Stimulated activated CD8-positive, alpha-beta memory T cell treated with anti-CD3 and anti-CD28 coated beads, Interleukin-12 subunit alpha, Interleukin-12 subunit beta, amount 100 ng/mL, for 4 hours (primary cell): ENCODE results near the gene RPE.

Experiments used
- DNase-seq: peaks from one replicate; pipeline ENCODE4 v3.0.0-alpha.2; 2020; ENCODE audit warnings: low read depth

Gene RPE

DNA sequence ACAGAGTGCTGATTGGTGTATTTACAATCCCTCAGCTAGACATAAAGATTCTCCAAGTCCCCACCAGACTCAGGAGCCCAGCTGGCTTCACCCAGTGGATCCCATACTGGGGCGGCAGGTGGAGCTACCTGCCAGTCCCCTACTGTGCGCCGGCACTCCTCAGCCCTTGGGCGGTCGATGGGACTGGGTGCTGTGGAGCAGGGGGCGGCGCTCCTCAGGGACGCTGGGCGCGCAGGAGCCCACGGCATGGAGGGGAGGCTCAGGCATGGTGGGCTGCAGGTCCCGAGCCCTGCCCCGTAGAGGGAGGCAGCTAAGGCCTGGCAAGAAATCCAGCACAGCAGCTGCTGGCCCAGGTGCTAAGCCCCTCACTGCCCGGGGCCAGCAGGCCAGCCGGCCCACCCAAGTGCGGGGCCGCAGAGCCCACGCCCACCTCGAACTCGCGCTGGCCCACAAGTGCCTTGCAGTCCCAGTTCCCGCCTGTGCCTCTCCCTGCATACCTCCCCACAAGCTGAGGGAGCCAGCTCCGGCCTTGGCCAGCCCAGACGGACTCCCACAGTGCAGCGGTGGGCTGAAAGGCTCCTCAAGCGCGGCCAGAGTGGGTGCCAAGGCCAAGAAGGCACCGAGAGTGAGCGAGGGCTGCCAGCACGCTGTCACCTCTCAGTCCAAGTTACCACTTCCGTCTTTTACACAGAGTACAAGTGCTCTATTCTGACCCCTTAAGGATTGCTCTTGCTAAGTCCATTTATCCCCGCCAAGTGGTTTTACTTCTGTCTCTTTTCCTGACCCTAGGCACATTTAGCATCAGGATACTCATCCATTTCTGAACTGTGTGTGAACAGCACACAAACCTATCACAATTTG is 1.7 kb upstream of the RPE start:
- no peak for DNase-seq

GRCh38 chr2:210003359-210003758 is 921 bp downstream of the RPE start:
- no peak for DNase-seq

DNA sequence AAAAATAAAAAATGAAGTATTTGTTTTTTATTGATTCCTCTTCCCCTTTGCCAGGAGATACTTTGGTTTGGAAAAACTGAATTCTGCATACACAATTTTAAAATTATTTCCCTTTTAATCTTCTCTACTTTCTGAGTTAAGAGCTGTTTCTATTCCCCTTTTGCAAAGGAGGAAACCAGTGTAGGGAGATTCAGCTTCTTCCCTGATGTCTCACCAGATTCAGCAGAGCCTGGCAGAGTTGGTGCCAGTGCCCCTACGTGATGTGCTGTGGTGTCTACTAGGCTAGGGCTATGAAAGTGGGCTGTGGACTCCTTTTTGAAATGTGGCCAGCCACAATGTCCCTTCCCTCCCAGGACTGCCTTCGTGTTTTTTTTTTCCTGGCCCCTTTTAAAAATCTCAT is 2.4 kb downstream of the RPE start:
- DNase-seq = no peak

GRCh38 chr2:210007895-210008294 is 5.5 kb downstream of the RPE start:
- DNase-seq = no peak

DNA sequence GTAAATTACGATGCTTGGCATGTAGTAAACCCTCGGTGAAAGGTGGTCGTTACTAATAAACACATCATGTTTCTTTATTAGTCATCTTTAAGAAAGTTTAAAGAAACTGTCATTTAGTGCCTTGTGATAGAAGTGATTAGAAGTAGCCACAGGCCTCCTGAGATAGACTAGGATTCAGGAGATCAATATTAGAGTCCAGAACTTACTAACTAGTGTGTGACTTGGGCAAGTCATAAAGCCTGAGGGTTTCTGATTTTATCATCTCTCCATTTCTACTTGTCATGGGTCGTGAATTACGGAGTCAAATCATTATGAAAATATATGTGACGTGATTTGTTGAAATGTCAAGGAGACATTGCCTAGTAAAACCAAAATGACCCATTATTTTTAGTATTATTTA is 6.7 kb downstream of the RPE start:
- no peak for DNase-seq

GRCh38 chr2:210009896-210010295 is 7.5 kb downstream of the RPE start:
- no peak for DNase-seq

DNA sequence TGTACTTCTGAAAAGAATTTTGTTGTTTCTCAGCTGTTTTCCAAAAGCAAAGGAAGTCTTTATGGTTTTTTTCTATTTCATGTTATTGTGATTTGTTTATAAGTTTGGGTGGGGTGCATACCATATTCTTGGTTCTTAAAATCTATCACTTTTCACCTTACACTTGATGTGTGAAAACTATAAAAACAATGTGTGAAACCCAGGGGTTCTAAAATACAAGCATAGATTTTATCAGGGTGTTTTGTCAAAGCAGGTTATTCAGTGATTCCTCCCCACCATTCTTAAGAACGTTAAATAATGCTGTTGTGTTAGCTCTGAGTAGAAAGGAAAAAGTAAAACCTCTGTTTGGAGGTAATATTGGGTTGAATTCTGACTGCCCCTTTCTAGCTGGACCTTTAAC is 17.7 kb downstream of the RPE start:
- DNase-seq = no peak

DNA sequence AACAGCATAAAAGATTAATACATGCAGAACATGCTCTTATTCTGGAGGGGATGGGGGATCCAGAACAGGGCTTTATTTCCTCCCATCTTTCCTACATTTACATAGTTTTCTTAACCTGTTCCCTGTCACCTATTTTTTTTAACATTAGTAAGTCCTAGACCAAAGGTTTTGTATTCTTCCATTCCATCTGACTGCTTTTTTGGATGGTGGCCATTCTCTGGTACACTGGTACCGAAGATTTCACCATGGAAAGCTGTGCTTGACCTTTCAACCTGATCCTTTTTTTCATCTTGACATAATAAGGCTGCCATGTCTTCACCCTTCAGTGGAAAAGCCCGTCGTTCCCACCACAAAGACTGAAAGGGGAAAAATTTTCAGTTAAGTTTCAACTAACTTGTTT is 20.4 kb downstream of the RPE start:
- no peak for DNase-seq

DNA sequence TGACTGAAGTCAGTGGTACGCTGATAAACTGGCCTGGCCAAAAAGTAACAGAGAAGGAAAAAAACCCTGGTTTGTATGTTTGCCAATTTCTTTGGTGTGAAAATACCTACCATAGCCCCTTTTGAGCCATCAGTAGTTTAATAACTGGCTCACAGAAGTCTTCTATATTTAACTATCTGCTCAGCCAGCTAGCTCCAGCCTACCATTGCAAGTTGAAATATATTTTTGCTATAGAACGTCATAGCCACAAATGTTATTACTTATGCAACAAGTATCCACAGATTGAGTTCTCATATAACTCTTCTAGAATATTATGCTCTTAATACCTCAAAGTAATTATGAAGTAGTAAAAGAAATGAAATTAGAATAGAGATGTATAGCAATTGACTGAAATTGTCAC is 25.2 kb downstream of the RPE start:
- no peak for DNase-seq

GRCh38 chr2:210028178-210028577 is 25.7 kb downstream of the RPE start:
- no peak for DNase-seq

DNA sequence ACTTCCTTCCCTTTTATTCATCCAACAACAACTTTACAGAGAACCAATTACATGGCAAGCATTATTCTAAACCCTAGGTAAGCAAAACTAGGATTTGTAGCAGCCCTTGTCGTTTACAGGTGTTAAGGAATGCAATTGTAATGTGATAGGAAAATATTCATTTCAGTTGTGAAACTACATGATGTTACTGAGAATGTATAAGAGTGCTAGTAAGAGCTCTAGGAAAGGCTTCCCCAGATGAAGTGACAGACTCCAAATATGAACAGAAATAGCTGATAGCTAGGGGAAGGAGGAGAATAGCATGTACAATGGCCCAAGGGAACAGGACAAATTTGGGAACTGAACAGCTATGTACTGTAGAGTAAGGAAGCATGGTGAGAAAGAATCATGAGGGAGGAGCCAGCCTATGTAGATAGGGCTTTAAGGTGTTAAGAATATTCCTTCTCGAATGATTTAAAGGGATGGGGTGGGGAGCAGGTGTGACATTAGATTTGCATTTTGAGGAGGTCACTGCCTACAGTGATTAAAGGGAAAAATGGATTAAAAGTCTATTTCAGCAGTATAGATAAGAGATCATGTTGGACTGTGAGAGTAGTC is 31.7 kb downstream of the RPE start:
- no peak for DNase-seq

GRCh38 chr2:210035679-210036078 is 33.2 kb downstream of the RPE start:
- no peak for DNase-seq

- DNase-seq = no peak
Observed at GRCh38 chr2:210038078-210038477, 35.6 kb downstream of the RPE start.

GRCh38 chr2:210046851-210047500 is 44.5 kb downstream of the RPE start:
- DNase-seq = no peak

- no peak for DNase-seq
Observed at GRCh38 chr2:210049831-210050230, 47.4 kb downstream of the RPE start.

DNA sequence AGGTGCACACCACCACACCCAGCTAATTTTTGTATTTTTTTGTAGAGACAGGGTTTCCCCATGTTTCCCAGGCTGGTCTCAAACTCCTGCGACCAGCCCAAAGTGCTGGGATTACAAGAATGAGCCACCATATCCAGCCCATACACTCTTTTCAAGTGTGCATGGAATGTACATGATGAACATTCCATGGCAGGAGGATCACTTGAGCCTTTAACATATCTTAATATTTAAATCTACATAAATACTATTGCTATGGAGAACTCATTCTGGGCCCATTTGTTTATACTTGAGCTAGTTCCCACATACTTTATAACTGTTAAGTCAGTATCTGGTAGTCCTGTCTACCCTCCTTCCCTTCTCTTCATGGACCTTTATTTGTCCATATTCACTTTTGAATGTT is 48.4 kb downstream of the RPE start:
- no peak for DNase-seq

DNA sequence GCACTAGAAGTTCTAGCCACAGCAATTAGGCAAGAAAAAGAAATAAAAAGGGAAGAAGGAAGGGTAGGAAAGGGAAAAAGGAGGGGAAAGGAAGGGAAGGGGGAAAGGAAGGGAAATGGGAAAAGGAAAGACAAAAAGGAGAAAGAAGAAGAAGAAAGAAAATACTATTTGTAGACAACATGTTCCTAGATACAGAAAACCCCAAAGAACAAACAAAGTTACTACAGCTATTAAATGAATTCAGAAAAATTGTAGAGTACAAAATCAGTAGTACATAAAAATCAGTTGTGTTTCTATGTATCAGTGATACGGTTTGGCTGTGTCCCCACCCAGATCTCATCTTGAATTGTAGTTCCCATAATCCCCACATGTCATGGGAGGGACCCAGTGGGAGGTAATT is 52.3 kb downstream of the RPE start:
- no peak for DNase-seq

DNA sequence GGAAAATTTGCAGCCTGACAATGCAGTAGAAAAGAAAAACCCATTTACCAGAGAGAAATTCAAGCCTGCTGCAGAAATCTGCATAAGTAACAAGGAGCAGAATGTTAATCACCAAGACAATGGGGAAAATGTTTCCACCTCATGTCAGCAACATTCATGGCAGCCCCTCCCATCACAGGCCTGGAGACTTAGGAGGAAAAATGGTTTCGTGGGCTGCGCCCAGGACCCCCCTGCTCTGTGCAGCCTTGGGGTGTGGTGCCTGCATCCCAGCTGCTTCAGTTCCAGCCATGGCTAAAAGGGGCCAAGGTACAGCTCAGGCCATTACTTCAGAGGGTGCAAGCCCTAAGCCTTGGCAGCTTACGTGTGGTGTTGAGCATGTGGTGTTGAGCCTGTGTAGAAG is 53.4 kb downstream of the RPE start:
- no peak for DNase-seq

DNA sequence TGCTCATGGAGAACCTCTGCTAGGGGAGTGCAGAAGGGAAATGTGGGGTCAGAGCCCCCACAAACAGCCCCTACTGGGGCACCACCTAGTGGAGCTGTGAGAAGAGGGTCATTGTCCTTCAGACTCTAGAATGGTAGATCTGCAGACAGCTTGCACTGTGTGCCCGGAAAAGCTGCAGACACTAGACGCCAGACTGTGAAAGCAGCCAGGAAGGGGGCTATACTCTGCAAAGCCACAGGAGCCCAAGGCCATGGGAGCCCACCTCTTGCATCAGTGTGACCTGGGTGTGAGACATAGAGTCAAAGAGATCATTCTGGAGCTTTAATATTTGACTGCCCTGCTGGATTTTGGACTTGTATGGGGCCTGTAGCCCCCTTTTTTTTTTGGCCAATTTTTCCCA is 60.9 kb downstream of the RPE start:
- DNase-seq = no peak
